HCT116 (cell line): ENCODE data around the gene C15orf39.

ENCODE experiments used
- EGR1 ChIP-seq: IDR thresholded peaks from 2 replicates; pipeline ENCODE4 v1.6.1; 2012; ENCODE audit warnings: low read depth
- EZH2 ChIP-seq: fragments of 200-600 bp; sonication (generic); IDR thresholded peaks from 2 replicates; pipeline ENCODE4 v1.6.1; 2017; ENCODE audit warnings: antibody characterized with exemption, mixed run types
- JUND ChIP-seq: IDR thresholded peaks from 2 replicates; pipeline ENCODE4 v1.6.1; 2012
- POLR2AphosphoS5 ChIP-seq: IDR thresholded peaks from 2 replicates; pipeline ENCODE4 v1.6.1; 2011; ENCODE audit warnings: mild to moderate bottlenecking, low read depth, low read length, moderate library complexity
- ZFX ChIP-seq: fragments of 450-650 bp; IDR thresholded peaks from 2 replicates; pipeline ENCODE4 v1.6.1; 2017
- TF ChIP-seq, protein P1 (sequence below), 3 experiments: fragments of 200-600 bp in 1 of 3; sonication (generic) in 1 of 3; IDR thresholded peaks in 2 of 3; conservative IDR thresholded peaks in 1 of 3; 2 replicates each; pipeline ENCODE4 v1.5.1; 2012 to 2017; ENCODE audit warnings: low read depth in 2 of 3, low read length in 2 of 3, antibody characterized with exemption in 1 of 3, borderline replicate concordance in 1 of 3, control low read depth in 1 of 3, mild to moderate bottlenecking in 1 of 3, mixed read lengths in 1 of 3, mixed run types in 1 of 3, moderate library complexity in 1 of 3; ENCODE audit not compliant: insufficient read depth in 1 of 3

DNA sequence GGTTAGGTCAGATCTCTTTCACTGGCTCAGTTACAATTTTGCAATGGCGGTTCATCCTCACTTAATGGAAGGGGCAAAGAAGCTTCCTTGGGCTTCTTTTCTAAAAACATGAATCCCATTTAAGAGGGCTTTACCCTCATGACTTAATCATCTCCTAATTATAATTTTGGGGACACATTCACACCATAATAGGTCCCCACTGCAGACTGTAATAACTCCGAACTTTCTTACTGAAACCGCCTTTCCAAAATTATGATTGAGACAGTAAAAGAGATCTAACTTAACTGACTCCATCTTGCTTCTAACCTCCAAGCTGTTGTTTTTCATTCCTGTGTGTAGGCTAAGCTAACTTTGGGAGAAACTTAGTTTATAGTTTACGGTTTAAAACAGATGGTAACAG lies 33.3 kb upstream of the C15orf39 start:
- TF ChIP-seq, protein P1, sequence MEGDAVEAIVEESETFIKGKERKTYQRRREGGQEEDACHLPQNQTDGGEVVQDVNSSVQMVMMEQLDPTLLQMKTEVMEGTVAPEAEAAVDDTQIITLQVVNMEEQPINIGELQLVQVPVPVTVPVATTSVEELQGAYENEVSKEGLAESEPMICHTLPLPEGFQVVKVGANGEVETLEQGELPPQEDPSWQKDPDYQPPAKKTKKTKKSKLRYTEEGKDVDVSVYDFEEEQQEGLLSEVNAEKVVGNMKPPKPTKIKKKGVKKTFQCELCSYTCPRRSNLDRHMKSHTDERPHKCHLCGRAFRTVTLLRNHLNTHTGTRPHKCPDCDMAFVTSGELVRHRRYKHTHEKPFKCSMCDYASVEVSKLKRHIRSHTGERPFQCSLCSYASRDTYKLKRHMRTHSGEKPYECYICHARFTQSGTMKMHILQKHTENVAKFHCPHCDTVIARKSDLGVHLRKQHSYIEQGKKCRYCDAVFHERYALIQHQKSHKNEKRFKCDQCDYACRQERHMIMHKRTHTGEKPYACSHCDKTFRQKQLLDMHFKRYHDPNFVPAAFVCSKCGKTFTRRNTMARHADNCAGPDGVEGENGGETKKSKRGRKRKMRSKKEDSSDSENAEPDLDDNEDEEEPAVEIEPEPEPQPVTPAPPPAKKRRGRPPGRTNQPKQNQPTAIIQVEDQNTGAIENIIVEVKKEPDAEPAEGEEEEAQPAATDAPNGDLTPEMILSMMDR (IDR thresholded peaks at IDR 0.05 in 2 of 3, conservative IDR thresholded peaks at IDR 0.05 in 1 of 3; ENCODE audit: borderline replicate concordance in 1 of 3, insufficient read depth in 1 of 3, low read depth in 2 of 3, low read length in 2 of 3) = no peak
- no peak for TF ChIP-seq POLR2AphosphoS5
- TF ChIP-seq ZFX = no peak
- no peak for TF ChIP-seq EGR1
- TF ChIP-seq EZH2 = no peak
- TF ChIP-seq JUND = no peak
